Thyroid gland (tissue), 4 donors: ENCODE data around the gene POFUT1.

Source experiments
- POLR2A ChIP-seq, 2 donors: fragments of 450-650 bp; IDR thresholded peaks; one replicate each; pipeline ENCODE4 v1.6.1; 2017; ENCODE audit warnings: antibody characterized with exemption in 2 of 2, mild to moderate bottlenecking in 2 of 2, moderate library complexity in 1 of 2
- TF ChIP-seq, protein P1 (sequence below), 6 experiments: fragments of 200-600 bp in 3 of 6; fragments of 450-650 bp in 3 of 6; sonication (generic) in 3 of 6; IDR thresholded peaks; one replicate each; pipeline ENCODE4 v1.5.1; 2016 to 2019; ENCODE audit warnings: antibody characterized with exemption in 6 of 6, mild to moderate bottlenecking in 2 of 6, inconsistent platforms in 1 of 6, moderate library complexity in 1 of 6

DNA sequence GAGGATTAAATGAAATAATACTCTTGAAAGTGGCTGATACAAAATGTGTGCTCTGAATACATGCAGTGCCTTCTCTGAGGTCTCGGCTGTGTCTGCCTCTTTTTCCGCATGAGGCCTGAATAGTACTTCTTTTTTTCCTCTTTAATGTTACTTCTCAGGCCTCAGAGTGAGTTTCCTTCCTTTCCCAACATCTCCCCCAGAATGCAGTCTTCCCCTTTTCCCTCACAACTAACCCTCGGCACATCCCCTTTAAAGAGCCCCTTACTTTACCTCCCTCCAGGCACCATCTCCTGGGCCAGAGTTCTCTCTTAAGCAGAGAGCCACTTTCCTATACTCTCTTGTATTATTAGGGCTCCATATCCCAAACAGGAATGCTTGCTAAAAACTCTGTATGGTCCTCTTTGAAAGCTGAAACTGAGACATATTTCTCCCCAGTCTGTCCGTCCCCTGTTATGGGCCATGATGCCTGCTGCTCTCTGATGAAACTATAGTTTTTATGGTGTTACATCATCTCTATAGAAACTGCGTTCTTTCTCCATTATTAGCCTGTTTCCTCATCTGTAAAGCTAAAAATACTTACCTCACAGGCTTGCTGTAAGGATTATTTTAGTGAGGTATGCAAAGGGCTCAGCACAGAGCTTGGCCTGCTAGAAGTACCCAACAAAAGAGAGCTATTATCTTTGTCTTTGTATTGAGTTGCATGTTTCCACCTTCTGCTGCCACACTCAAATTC, 2.4 kb upstream of the POFUT1 start:
- TF ChIP-seq, protein P1, sequence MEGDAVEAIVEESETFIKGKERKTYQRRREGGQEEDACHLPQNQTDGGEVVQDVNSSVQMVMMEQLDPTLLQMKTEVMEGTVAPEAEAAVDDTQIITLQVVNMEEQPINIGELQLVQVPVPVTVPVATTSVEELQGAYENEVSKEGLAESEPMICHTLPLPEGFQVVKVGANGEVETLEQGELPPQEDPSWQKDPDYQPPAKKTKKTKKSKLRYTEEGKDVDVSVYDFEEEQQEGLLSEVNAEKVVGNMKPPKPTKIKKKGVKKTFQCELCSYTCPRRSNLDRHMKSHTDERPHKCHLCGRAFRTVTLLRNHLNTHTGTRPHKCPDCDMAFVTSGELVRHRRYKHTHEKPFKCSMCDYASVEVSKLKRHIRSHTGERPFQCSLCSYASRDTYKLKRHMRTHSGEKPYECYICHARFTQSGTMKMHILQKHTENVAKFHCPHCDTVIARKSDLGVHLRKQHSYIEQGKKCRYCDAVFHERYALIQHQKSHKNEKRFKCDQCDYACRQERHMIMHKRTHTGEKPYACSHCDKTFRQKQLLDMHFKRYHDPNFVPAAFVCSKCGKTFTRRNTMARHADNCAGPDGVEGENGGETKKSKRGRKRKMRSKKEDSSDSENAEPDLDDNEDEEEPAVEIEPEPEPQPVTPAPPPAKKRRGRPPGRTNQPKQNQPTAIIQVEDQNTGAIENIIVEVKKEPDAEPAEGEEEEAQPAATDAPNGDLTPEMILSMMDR (IDR thresholded peaks at IDR 0.05) = no peak
- TF ChIP-seq POLR2A (IDR thresholded peaks at IDR 0.05) = no peak
